H9 (cell line): ENCODE measurements around the gene ATXN10. TPM values are rescaled to one million over a fixed set of nuclear protein-coding genes. Genes with fewer than 3 reads are reported as not detected.

Experiments used
- DNase-seq: peaks from one replicate; pipeline ENCODE4 v3.0.0-alpha.2; 2017
- H2AFZ ChIP-seq: one replicate; pipeline ENCODE4 v1.6.1; 2013; ENCODE audit warnings: mild to moderate bottlenecking, low read length, control low read depth, moderate library complexity
- H2AK5ac ChIP-seq: 2 replicates; pipeline ENCODE4 v1.6.1; 2013; ENCODE audit warnings: low read length, control low read depth, mixed read lengths; ENCODE audit not compliant: insufficient read length
- H2BK120ac ChIP-seq: one replicate; pipeline ENCODE4 v1.6.1; 2013; ENCODE audit warnings: low read depth, mild to moderate bottlenecking, low read length, control low read depth, inconsistent platforms; ENCODE audit not compliant: poor library complexity, severe bottlenecking
- H2BK12ac ChIP-seq: 2 replicates; pipeline ENCODE4 v1.6.1; 2013; ENCODE audit warnings: low read length, control low read depth, mixed read lengths, low read depth; ENCODE audit not compliant: insufficient read length
- H2BK15ac ChIP-seq: 2 replicates; pipeline ENCODE4 v1.6.1; 2013; ENCODE audit warnings: low read depth, low read length, control low read depth
- H2BK20ac ChIP-seq: one replicate; pipeline ENCODE4 v1.6.1; 2013; ENCODE audit warnings: low read depth, mild to moderate bottlenecking, low read length, control low read depth, inconsistent platforms; ENCODE audit not compliant: poor library complexity, severe bottlenecking
- H2BK5ac ChIP-seq: 2 replicates; pipeline ENCODE4 v1.6.1; 2013; ENCODE audit warnings: low read length, control low read depth, mixed read lengths; ENCODE audit not compliant: insufficient read length
- H3K14ac ChIP-seq: 2 replicates; pipeline ENCODE4 v1.6.1; 2013; ENCODE audit warnings: low read length, control low read depth; ENCODE audit not compliant: insufficient read depth
- H3K18ac ChIP-seq: 2 replicates; pipeline ENCODE4 v1.6.1; 2013; ENCODE audit warnings: low read depth, mild to moderate bottlenecking, mixed read lengths, low read length, control low read depth; ENCODE audit not compliant: insufficient read length
- H3K23ac ChIP-seq: 2 replicates; pipeline ENCODE4 v1.6.1; 2013; ENCODE audit warnings: low read length, control low read depth, mixed read lengths, low read depth; ENCODE audit not compliant: insufficient read length
- H3K23me2 ChIP-seq: 2 replicates; pipeline ENCODE4 v1.6.1; 2013; ENCODE audit warnings: low read depth, mild to moderate bottlenecking, mixed read lengths, low read length, control low read depth; ENCODE audit not compliant: insufficient read length, poor library complexity, severe bottlenecking
- H3K27ac ChIP-seq: 2 replicates; pipeline ENCODE4 v1.5.1; 2013; ENCODE audit warnings: low read length, control low read depth, mixed read lengths, low read depth; ENCODE audit not compliant: insufficient read length
- H3K27me3 ChIP-seq: 2 replicates; pipeline ENCODE4 v1.6.1; 2013; ENCODE audit warnings: low read length, control low read depth, inconsistent platforms; ENCODE audit not compliant: insufficient read depth
- H3K4ac ChIP-seq: 2 replicates; pipeline ENCODE4 v1.6.1; 2013; ENCODE audit warnings: low read depth, mild to moderate bottlenecking, control low read depth, inconsistent platforms, low read length, moderate library complexity
- H3K4me1 ChIP-seq: 2 replicates; pipeline ENCODE4 v1.6.1; 2013; ENCODE audit warnings: low read length, control low read depth, inconsistent platforms; ENCODE audit not compliant: insufficient read depth
- H3K4me2 ChIP-seq: 2 replicates; pipeline ENCODE4 v1.6.1; 2013; ENCODE audit warnings: low read length, control low read depth, mixed read lengths; ENCODE audit not compliant: insufficient read length, insufficient read depth
- H3K56ac ChIP-seq: 2 replicates; pipeline ENCODE4 v1.6.1; 2013; ENCODE audit warnings: low read depth, mild to moderate bottlenecking, mixed read lengths, low read length, control low read depth; ENCODE audit not compliant: insufficient read length
- H3K79me1 ChIP-seq: 2 replicates; pipeline ENCODE4 v1.6.1; 2013; ENCODE audit warnings: low read depth, mild to moderate bottlenecking, moderate library complexity, low read length, control low read depth, inconsistent platforms; ENCODE audit not compliant: insufficient read depth, poor library complexity, severe bottlenecking
- H3K79me2 ChIP-seq: 2 replicates; pipeline ENCODE4 v1.6.1; 2013; ENCODE audit warnings: low read length, control low read depth, inconsistent platforms; ENCODE audit not compliant: insufficient read depth
- H3K9ac ChIP-seq: 2 replicates; pipeline ENCODE4 v1.6.1; 2013; ENCODE audit warnings: low read length, control low read depth, mixed read lengths; ENCODE audit not compliant: insufficient read length; ENCODE audit errors: extremely low read depth
- H3K9me3 ChIP-seq: one replicate; pipeline ENCODE4 v1.6.1; 2013; ENCODE audit warnings: low read depth, low read length, inconsistent platforms; ENCODE audit not compliant: control insufficient read depth
- H3T11ph ChIP-seq: one replicate; pipeline ENCODE4 v1.6.1; 2013; ENCODE audit warnings: mild to moderate bottlenecking, low read length, control low read depth, inconsistent platforms
- H4K20me1 ChIP-seq: one replicate; pipeline ENCODE4 v1.6.1; 2013; ENCODE audit not compliant: control insufficient read depth, insufficient read length, insufficient read depth
- H4K5ac ChIP-seq: 2 replicates; pipeline ENCODE4 v1.6.1; 2013; ENCODE audit warnings: low read depth, mild to moderate bottlenecking, mixed read lengths, low read length, control low read depth; ENCODE audit not compliant: insufficient read length
- H4K8ac ChIP-seq: replicated peaks from 2 replicates; pipeline ENCODE4 v1.6.1; 2013; ENCODE audit warnings: low read length, control low read depth, mixed read lengths, low read depth; ENCODE audit not compliant: insufficient read length
- H4K91ac ChIP-seq: 2 replicates; pipeline ENCODE4 v1.6.1; 2013; ENCODE audit warnings: low read depth, mild to moderate bottlenecking, moderate library complexity, mixed read lengths, low read length, control low read depth; ENCODE audit not compliant: insufficient read length
- H3K27ac Mint-ChIP-seq, 3 experiments: 2 replicates in 2 of 3; 3 replicates in 1 of 3; pipeline ENCODE4 v1.8.0; 2020 to 2021; ENCODE audit warnings: mixed read lengths in 3 of 3, mild to moderate bottlenecking in 1 of 3, moderate library complexity in 1 of 3
- H3K27me3 Mint-ChIP-seq: 2 replicates; pipeline ENCODE4 v1.8.0; 2021; ENCODE audit warnings: low read depth, mild to moderate bottlenecking, moderate library complexity, mixed read lengths
- H3K36me3 Mint-ChIP-seq, 3 experiments: 2 replicates in 2 of 3; 3 replicates in 1 of 3; pipeline ENCODE4 v1.8.0; 2020 to 2021; ENCODE audit warnings: low read depth in 3 of 3, mixed read lengths in 3 of 3; ENCODE audit not compliant: insufficient read depth in 1 of 3
- H3K4me1 Mint-ChIP-seq, 2 experiments: 2 replicates each; pipeline ENCODE4 v1.8.0; 2020; ENCODE audit warnings: mixed read lengths in 2 of 2
- H3K4me3 Mint-ChIP-seq, 2 experiments: 2 replicates in 1 of 2; 3 replicates in 1 of 2; pipeline ENCODE4 v1.8.0; 2020 to 2021; ENCODE audit warnings: mild to moderate bottlenecking in 2 of 2, mixed read lengths in 2 of 2, moderate library complexity in 1 of 2
- H3K9me3 Mint-ChIP-seq, 2 experiments: 2 replicates in 1 of 2; 3 replicates in 1 of 2; pipeline ENCODE4 v1.8.0; 2020; ENCODE audit warnings: mild to moderate bottlenecking in 2 of 2, mixed read lengths in 2 of 2, moderate library complexity in 1 of 2
- WGBS: extraction: QIAGEN DNeasy Blood & Tissue Kit; methylation state at CpG from one replicate; pipeline ENCODE4 v1.1.7; 2013; ENCODE audit warnings: missing lambda C conversion rate, low lambda C conversion rate, mixed read lengths; ENCODE audit not compliant: insufficient read length; ENCODE audit errors: extremely low coverage; 5-methylcytosine and 5-hydroxymethylcytosine counted together
- total RNA-seq: library from RNA; stranded (reverse); gene quantifications from 2 replicates; pipeline ENCODE4 v1.2.1, GENCODE V29; 2021
- TF ChIP-seq, protein P1 (sequence below): fragments of 200-600 bp; sonication (generic); conservative IDR thresholded peaks from 3 replicates; pipeline ENCODE4 v1.8.0; 2021; ENCODE audit warnings: antibody characterized with exemption, mild to moderate bottlenecking

Gene ATXN10
- total RNA-seq, 1 experiment from 2014 or later: 210 TPM

GRCh38 chr22:45770506-45770905 lies 98.9 kb downstream of the ATXN10 start:
- peaks cover 6 to 7% of the 10 kb centered on the region in 2 experiments; a peak in 3 of 5 replicates for H3K9me3 Mint-ChIP-seq
- H3K27me3 ChIP-seq: no peaks in the 10 kb centered on the region
- H2BK20ac ChIP-seq: no peak overlapping the region
- peaks cover 3% of the 10 kb centered on the region for H4K20me1 ChIP-seq
- H3K27me3 Mint-ChIP-seq: no peaks in the 10 kb centered on the region
- no peak overlapping the region for H4K91ac ChIP-seq
- 0 out of 7 replicates have a peak overlapping the region, but pooled peaks of 2 of the 3 experiments have one; percentile 6 to 38 for H3K27ac Mint-ChIP-seq
- H3K14ac ChIP-seq: no peak overlapping the region
- no CpG with 5 or more reads among the region's 4 CpGs for WGBS
- H2BK15ac ChIP-seq: no peak overlapping the region
- peaks cover 20 to 33% (median 21%) of the 10 kb centered on the region in 3 experiments for H3K36me3 Mint-ChIP-seq
- H3K4me1 Mint-ChIP-seq: peaks cover 46 to 49% of the 10 kb centered on the region in 2 experiments
- no peak overlapping the region for H3T11ph ChIP-seq
- no peaks in the 10 kb centered on the region for H3K79me1 ChIP-seq
- DNase-seq: no peak
- H3K9me3 ChIP-seq: no peaks in the 10 kb centered on the region
- no peaks in the 10 kb centered on the region for H3K23me2 ChIP-seq
- H4K8ac ChIP-seq: no peak overlapping the region
- no peak overlapping the region for H4K5ac ChIP-seq
- no peak overlapping the region for H3K56ac ChIP-seq
- H2AFZ ChIP-seq: no peak overlapping the region
- H3K23ac ChIP-seq: no peak overlapping the region
- no peak overlapping the region for H3K9ac ChIP-seq
- no peak overlapping the region for H2BK12ac ChIP-seq
- H3K79me2 ChIP-seq: peaks cover 3% of the 10 kb centered on the region; the same call in 1 of the 2 replicates
- H2BK120ac ChIP-seq: no peak overlapping the region
- H3K27ac ChIP-seq: no peak overlapping the region
- H3K18ac ChIP-seq: no peak overlapping the region
- no peak overlapping the region for H3K4ac ChIP-seq
- TF ChIP-seq, protein P1, sequence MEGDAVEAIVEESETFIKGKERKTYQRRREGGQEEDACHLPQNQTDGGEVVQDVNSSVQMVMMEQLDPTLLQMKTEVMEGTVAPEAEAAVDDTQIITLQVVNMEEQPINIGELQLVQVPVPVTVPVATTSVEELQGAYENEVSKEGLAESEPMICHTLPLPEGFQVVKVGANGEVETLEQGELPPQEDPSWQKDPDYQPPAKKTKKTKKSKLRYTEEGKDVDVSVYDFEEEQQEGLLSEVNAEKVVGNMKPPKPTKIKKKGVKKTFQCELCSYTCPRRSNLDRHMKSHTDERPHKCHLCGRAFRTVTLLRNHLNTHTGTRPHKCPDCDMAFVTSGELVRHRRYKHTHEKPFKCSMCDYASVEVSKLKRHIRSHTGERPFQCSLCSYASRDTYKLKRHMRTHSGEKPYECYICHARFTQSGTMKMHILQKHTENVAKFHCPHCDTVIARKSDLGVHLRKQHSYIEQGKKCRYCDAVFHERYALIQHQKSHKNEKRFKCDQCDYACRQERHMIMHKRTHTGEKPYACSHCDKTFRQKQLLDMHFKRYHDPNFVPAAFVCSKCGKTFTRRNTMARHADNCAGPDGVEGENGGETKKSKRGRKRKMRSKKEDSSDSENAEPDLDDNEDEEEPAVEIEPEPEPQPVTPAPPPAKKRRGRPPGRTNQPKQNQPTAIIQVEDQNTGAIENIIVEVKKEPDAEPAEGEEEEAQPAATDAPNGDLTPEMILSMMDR: no peak
- no peak overlapping the region for H3K4me2 ChIP-seq
- H3K4me1 ChIP-seq: peaks cover 2% of the 10 kb centered on the region
- no peak overlapping the region for H3K4me3 Mint-ChIP-seq
- H2AK5ac ChIP-seq: no peak overlapping the region
- H2BK5ac ChIP-seq: no peak overlapping the region
